HepG2 (cell line): ENCODE measurements around the gene TEX261. TPM values are rescaled to one million over a fixed set of nuclear protein-coding genes. Genes with fewer than 3 reads are reported as not detected.

ENCODE experiments used
- HMGA1 ChIP-seq: sonication (generic); formaldehyde crosslinking; conservative IDR thresholded peaks from 2 replicates; pipeline ENCODE4 v1.4.0; 2020; ENCODE audit warnings: missing genetic modification reagents
- HOXA7 ChIP-seq: sonication (generic); formaldehyde crosslinking; IDR thresholded peaks from 2 replicates; pipeline ENCODE4 v1.8.1; 2022; ENCODE audit warnings: mild to moderate bottlenecking, missing genetic modification reagents, moderate library complexity
- MTA1 ChIP-seq: sonication (generic); formaldehyde crosslinking; IDR thresholded peaks from 2 replicates; pipeline ENCODE4 v1.4.0; 2020; ENCODE audit warnings: missing genetic modification reagents, mild to moderate bottlenecking, borderline replicate concordance
- PAXIP1 ChIP-seq: sonication (generic); formaldehyde crosslinking; conservative IDR thresholded peaks from 2 replicates; pipeline ENCODE4 v1.4.0; 2020; ENCODE audit warnings: mild to moderate bottlenecking, missing genetic modification reagents, moderate library complexity
- SKIL ChIP-seq: sonication (generic); formaldehyde crosslinking; IDR thresholded peaks from 2 replicates; pipeline ENCODE4 v1.8.0; 2022; ENCODE audit warnings: missing genetic modification reagents, mild to moderate bottlenecking, moderate library complexity, borderline replicate concordance
- USF2 ChIP-seq, 2 experiments: sonication (generic) in 1 of 2; formaldehyde crosslinking in 1 of 2; IDR thresholded peaks; 2 replicates each; pipeline versions ENCODE4 v1.5.1 to v1.6.1; 2011 to 2020; ENCODE audit warnings: borderline replicate concordance in 1 of 2, low read depth in 1 of 2, low read length in 1 of 2, mild to moderate bottlenecking in 1 of 2, missing genetic modification reagents in 1 of 2, moderate library complexity in 1 of 2
- ZBTB46 ChIP-seq: sonication (generic); formaldehyde crosslinking; IDR thresholded peaks from 2 replicates; pipeline ENCODE4 v1.4.0; 2020; ENCODE audit warnings: mild to moderate bottlenecking, missing genetic modification reagents, borderline replicate concordance
- ZFP62 ChIP-seq: sonication (generic); formaldehyde crosslinking; IDR thresholded peaks from 2 replicates; pipeline ENCODE4 v1.4.0; 2020; ENCODE audit warnings: missing genetic modification reagents
- ZMYM2 ChIP-seq: sonication (generic); formaldehyde crosslinking; IDR thresholded peaks from 2 replicates; pipeline ENCODE4 v1.8.0; 2022; ENCODE audit warnings: mild to moderate bottlenecking, missing genetic modification reagents
- ZNF143 ChIP-seq: sonication (generic); formaldehyde crosslinking; IDR thresholded peaks from 2 replicates; pipeline ENCODE4 v1.4.0; 2020; ENCODE audit warnings: missing genetic modification reagents
- ZNF260 ChIP-seq: sonication (generic); formaldehyde crosslinking; IDR thresholded peaks from 2 replicates; pipeline ENCODE4 v1.4.0; 2020; ENCODE audit warnings: missing genetic modification reagents, low read depth, mild to moderate bottlenecking, borderline replicate concordance
- ZNF703 ChIP-seq: sonication (generic); formaldehyde crosslinking; IDR thresholded peaks from 2 replicates; pipeline ENCODE4 v1.5.1; 2020; ENCODE audit warnings: missing genetic modification reagents, mild to moderate bottlenecking, moderate library complexity, borderline replicate concordance
- polyA plus RNA-seq, 8 experiments: library from polyadenylated mRNA; depleted of rRNA in 3 of 8; stranded (reverse) in 7 of 8; unstranded in 1 of 8; fragments of >200 nt; fragmentation: Illumina TruSeq in 4 of 8; extraction: Trizol in 4 of 8; gene quantifications; 2 replicates each; pipeline versions ENCODE4 v1.2.1 to v1.2.3, GENCODE V29; 2011 to 2016; ENCODE audit warnings: low read depth in 4 of 8, missing spikeins in 1 of 8, mixed read lengths in 1 of 8; ENCODE audit not compliant: insufficient read depth in 1 of 8
- total RNA-seq, 5 experiments: library from RNA; depleted of rRNA; stranded (reverse); fragments of >200 nt; fragmentation: Illumina TruSeq; extraction: Trizol; gene quantifications; 2 replicates each; pipeline ENCODE4 v1.2.3, GENCODE V29; 2016; ENCODE audit warnings: low read depth in 1 of 5

Gene TEX261
- total and polyA plus RNA-seq, 2 of the 13 experiments (the other 11 are each of a cell fraction or from before 2014, with no cell fraction given) = 43.8 to 78.7 TPM

GRCh38 chr2:71008342-71008741 lies 13.7 kb upstream of the TEX261 start (continued):
- TF ChIP-seq SKIL (CRISPR knock-in tag) (no peak; the same call in 1 of the 2 replicates), ZNF143 (CRISPR knock-in tag) (no peak), HMGA1 (CRISPR knock-in tag) (no peak), PAXIP1 (CRISPR knock-in tag) (0 out of 2 replicates have a peak, but pooled peaks have one; percentile 2), ZNF703 (CRISPR knock-in tag) (no peak), ZNF260 (no peak), ZFP62 (CRISPR knock-in tag) (no peak), HOXA7 (CRISPR knock-in tag) (0 out of 2 replicates have a peak, but pooled peaks have one; percentile 32), USF2 (IDR thresholded peaks at IDR 0.05; ENCODE audit: low read depth, low read length) (no peak), USF2 (CRISPR knock-in tag; IDR thresholded peaks at IDR 0.05; ENCODE audit: borderline replicate concordance) (no peak), MTA1 (peak; percentile 37; the same call in 1 of the 2 replicates), ZBTB46 (no peak), ZMYM2 (CRISPR knock-in tag) (no peak)
